Activated gamma-delta T cell treated with anti-CD3 and anti-CD28 coated beads, Interleukin-2, amount 50 U/mL, for 16 hours (primary cell): ENCODE data around the gene TRAPPC12.
A peak's percentile ranks its signal among the peaks of the same experiment; 100 is the strongest.
"Not testable (repeated sequence)": the region's sequence is repeated elsewhere in the genome, so short reads cannot be mapped to it uniquely, and the experiment has no call there.

Experiments
- DNase-seq: peaks from one replicate; pipeline ENCODE4 v3.0.0-alpha.2; 2020; ENCODE audit warnings: low read depth

The TRAPPC12 gene

DNA sequence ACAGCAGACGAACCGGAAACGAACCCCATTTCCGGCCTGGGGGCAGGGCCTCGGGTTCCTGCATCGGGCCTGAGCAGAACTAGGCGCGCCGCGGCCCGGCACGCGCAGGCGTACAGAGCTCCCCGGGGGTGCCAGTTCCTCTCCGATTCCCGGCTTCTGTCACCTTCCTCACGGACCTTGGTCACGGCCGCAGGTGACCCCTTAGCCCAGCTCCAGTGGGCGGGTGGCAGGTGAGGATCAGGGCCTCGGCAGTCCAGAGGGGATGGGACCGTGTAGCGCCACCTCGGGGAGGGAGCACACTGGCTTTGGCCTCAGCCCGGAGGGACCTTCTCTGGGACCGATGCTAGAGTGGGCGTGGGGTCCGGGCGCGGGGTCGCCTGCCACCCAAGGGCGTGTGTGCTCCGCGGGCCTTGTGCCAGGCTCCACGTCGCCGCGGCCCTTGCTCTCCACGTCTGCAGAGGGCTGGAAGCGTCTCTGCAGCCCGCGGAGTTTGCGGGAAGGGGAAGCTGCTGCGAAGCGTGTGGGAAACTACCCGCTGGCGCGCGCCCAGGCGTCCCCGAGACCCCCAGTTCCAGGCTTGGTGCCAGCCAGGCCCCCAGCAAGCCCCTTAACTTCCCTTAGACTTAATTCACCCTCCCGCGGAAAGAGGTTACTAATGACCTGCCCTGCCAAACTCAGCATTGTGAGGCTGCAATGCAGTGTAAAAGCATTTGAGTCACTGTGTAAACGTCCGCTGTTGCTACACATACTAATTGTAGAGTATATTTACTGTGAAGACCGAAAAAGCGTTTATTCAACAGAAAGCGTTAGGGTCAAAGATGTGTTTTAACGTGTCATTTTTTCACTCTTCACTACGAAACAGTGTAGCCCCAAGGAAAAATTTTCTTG is at the start of gene TRAPPC12:
Gene TRAPPC12, plus strand, starts transcription at position 48 of the 888 bp plus-strand sequence. CDS start 7,930 bp downstream, outside the sequence.
- peak; percentile 91 for DNase-seq

DNA sequence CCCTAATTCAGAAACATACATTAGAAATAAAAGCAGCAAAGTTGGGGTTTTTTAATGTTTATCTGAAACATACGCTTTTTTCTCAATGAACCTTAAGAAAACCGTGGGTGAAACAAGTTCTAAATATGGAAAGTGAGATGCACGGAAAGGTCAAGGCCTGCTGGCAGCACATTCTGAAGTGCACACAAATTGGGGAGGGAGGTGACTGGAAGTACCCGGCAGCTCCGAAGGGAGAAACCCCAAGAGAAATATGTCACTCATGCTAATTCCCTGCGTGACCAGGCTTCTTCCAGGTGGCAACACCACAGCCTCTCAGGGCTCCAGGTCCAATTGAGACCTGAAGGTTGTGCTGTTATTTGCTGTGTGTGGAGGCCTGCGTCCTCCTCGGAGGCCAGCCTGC is 47.4 kb upstream of the TRAPPC12 start:
- no peak for DNase-seq

DNA sequence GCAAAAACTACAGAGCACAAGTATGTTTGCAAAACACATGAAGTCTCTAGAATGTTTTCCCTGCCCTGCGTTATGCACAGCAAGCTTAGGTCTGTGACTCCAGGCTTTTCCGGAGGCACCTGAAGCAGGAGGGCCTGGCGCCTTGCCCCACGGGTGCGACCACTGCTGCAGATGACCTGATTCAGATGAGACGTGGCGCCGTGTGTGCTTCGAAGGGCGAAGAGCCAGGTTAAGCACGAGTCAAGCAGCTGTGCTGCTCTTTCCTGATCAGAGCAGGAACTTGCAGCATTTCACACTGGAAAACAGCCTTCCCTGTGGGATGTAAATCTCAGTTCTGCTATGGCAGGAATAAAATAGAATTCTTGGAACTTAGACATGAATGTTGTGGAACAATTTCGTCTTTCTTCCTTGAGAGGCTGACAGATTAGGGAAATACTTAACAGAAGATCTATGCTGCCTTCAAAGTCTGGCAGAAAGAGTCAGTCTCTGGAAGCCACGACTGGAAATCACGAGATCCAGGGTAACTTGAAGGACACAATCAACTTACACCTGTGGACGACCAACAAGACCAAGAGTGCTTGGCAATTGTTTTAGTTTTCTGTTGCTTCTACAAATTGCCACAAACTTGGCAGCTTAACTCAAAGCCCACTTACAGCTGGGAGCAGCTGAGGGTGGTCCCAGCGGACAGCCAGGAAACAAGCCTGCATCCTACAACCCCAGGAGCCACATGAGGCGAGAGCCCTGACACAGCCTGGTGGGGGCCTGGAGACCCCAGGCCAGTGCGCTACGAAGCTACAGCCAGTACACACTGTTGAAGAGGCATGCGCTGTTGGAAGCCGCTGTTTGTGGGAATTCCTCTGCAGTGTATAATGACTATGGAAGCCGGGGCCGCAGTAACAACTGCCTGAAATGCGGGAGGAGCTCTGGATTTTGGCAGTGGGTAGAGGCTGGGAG is 44.8 kb upstream of the TRAPPC12 start:
- no peak for DNase-seq

DNA sequence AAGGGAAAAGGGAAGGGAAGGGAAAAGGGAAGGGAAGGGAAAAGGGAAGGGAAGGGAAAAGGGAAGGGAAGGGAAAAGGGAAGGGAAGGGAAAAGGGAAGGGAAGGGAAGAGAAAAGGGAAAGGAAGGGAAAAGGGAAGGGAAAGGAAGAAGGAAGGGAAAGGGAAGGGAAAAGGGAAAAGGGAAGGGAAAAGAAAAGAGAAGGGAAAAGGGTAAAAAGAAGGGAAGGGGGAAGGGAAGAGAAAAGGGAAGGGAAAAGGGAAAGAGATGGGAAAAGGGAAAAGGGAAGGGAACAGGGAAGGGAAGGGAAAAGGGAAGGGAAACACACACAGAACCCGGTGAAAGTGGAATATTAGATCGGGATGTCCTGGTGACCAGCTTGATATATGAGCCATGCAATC is 42.6 kb upstream of the TRAPPC12 start:
- DNase-seq: no peak

DNA sequence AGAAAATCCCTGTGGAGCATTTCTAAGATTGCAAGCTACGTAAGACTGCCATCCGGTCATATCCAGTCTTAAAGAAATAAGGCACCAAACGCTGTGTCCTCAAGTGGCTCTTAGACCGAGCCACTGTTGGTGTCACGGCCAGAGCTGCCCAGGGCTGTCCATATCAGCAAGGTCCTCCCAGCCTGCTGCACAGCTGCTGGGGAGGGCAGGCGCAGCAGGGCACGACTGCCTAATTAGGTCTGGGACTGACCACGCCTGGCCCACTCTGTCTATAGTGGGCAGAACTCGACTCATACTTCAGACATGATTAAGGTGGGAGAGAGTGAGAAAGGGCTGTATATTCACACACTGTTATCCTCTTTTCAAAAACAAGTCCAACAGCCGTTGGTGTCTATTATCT is 41.2 kb upstream of the TRAPPC12 start:
- DNase-seq: no peak

DNA sequence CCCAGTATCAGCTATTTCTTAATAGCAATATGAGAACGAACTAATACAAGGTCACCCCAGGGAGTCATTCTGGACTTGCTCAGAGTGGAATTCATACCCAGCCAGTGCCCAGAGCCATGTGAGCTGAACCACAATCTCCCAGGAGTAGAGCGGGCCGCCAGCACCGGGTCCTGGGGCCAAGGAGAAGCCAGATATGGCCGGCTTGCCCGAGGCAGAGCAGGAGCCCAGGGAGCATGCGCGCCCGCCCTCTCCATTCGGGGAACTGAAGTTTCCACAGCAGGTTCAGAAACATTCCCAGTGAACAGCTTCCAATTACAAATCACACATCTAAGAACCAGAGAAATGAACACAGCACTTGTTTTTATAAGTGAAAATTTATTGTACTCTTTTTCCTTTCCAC is 39.4 kb upstream of the TRAPPC12 start:
- DNase-seq: no peak

DNA sequence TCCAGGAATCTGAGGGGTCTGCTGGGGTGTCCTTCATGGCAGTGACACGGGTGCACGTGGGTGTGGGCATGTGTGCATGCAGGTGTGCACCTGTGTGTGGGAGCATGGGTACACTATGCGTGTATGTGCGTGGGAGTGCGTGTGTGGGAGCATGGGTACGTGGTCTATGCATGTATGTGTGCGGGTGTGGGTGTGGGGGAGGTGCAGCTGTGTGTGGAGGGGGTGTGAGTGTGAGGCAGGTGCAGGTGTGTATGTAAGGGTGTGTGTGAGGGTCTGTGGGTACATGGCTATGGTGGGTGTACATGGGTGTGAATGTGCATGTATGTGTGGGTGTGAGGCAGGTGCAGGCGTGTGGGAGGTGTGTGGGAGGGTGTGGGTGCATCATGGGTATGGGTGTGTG is 38.2 kb upstream of the TRAPPC12 start:
- no peak for DNase-seq

DNA sequence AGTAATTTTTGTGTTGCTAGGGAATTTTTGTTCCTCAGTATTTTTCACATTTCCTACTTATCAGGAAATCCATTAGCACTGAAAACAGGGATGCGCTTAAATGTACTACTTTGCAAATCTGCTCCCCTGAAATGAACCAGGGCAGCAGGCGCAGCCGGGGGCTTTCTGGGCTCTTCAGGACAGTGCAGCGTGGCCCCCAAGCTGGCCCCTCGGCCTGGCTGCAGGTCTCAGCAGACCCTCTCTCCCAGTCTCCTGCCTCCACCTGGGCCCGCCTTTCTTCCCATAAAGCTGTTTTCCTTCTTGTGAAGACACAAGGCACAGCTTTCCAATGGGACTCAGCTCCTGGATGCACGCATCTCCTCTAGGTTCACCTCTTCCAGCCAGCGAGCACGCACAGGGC is 37.2 kb upstream of the TRAPPC12 start:
- DNase-seq: no peak

DNA sequence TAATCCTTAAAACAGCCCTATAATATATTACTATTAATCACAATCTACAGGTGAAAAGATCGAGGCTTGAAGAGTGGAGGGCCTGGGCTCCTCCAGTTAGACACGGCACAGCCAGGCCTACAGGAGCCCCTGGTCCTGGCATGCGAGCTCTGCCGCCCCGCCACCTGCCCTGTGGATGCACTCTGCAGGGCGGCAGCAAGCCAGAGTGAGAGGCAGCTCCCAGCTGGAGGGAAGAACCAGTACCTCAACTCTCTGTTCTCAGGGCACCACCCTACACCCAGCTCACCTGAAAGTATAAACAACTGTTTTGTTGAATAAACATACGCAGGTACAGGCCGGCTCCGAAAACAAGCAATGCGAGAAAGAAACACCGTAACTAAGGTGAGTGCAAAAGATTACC is 36.5 kb upstream of the TRAPPC12 start:
- no peak for DNase-seq

DNA sequence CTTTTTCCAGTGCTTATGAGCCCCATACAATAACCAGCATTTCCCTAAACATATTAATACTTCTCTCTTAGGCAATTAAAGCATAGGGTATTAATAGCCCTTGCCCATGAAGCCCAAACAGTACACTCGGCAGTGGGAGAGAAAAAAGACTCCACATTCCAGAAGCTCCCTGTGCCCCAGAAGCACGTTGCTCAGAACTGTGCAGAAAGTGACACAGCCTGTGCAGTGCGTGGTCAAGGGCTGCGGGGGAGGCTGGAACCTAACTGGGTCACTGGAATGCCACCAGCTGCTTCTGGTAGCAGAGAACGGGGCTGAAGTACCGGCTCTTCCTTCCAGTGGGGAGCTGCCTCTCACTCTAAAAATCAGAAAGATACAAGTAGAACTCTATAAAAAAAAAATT is 34.6 kb upstream of the TRAPPC12 start:
- no peak for DNase-seq

DNA sequence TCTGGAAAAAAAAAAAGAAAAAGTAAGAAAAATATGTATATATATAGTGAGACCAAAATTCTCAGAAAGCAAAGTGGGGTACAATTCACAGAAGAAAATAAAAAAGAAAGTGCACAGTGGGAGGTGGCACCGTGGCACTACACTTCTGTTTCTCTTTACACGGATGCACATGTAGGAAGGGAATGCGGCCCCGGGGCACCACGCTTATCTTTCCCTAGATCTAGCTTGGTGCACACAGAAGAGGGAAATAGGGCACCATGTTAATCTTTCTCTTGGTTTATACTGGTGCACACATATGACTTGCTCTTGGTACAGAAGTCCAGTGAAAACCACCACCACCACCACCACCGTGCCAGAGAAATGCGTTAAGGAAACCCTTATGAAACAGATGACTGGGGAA is 33.9 kb upstream of the TRAPPC12 start:
- DNase-seq: no peak

DNA sequence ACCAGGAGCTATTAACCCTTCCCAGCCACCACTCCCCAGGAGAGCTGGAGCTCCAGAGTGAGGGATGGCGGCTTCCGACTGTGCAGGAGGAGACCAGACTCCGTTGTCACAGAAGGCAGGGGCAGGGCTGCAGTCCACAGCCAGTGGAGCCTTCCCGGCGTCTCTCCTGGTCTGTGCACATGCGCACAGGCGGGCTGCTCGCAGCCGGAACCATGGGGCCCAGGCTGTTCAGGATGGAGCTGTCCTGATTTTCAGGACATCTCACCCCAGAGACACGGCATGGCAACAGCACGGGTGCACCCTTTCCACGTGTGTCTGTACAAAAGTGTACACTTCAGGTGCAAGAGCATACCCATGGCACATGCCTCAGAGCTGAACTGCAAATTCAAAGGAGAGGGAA is 30.7 kb upstream of the TRAPPC12 start:
- no peak for DNase-seq

DNA sequence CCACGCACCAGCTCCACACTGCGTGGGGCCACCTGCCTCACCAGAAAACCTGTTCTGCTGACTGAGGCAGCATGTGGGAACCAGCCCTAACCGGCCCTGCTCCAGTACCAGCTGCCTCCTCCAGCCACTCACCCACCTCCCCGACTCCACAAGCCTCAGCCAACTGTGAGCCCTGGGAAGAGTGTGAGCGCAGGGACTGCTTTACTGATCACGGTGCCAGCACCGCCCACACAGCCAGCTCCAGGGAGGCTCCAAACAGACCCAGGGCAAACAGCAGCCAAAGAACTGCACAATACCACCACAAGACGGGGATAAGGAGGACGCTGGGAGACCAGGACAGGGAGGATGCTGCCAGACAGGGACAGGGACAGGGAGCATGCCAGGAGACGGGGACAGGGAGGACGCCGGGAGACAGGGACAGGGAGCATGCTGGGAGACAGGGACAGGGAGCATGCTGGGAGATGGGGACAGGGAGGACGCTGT is 30.2 kb upstream of the TRAPPC12 start:
- no peak for DNase-seq

DNA sequence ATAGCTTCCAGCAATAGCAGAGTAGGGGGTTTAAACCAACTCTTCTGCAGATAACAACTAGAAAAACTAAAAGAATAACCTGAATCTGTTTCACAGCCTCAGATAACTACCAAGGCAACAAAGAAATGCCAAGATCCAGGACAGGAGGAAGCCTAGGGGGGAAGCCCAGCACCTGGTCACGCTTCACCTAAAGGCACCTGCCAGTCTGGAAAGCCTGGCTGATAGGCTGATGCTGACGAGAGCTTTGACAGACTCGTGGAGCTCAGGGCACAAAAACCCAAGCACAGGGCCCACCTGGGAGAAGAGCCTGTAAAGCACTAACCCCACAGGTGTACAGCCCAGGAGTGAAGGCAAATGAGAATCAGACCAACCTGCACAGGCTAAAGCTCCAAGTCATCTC is 24.5 kb upstream of the TRAPPC12 start:
- DNase-seq: no peak

DNA sequence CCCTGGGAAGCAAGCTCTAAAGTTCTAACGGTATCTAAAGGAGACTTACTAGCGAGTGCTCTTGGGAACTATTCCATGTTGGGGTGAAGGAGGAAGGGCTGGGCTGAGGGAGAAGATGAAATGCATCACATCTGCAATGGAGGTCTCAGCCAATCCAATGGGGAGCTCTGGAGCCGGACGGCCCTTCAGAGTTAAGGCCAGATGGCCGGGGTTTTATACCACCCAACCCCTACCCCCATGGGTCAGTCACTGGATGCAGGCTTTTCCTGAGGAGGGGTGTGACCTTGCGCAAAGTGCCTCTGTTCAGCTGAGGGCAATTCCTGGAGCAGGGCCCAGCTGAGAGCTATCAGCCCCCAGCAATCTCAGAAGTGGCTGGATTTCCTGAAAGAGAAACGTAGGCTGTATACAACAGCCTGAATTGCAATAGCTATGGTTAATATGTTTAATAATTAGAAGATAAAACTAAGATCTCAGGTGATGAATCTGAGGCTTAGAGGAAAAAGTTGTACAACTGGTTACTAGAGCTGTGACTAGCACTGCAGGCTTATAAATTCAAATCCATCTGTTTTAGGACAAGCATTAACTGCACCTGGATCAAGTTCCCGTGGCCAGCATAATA is 23.4 kb upstream of the TRAPPC12 start:
- DNase-seq: no peak

DNA sequence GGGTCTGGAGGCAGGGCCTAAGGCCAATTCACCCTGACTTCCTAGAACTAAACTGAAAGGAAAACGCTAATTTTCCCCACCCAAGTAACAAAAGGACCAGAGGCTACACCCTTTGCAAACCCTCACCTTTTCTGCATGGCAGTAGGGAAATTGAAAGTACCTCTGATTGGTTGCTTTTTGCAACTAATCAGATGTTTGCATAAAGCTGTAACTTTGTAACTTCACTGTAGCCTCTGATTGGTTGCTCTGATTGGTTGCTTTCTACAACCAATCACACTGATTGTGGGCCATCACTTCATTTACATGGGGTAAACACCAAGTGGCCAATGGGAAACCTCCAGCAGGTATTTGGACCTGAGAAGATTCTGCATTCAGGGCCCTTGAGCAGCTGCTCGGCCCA is 22.7 kb upstream of the TRAPPC12 start:
- DNase-seq: no peak

DNA sequence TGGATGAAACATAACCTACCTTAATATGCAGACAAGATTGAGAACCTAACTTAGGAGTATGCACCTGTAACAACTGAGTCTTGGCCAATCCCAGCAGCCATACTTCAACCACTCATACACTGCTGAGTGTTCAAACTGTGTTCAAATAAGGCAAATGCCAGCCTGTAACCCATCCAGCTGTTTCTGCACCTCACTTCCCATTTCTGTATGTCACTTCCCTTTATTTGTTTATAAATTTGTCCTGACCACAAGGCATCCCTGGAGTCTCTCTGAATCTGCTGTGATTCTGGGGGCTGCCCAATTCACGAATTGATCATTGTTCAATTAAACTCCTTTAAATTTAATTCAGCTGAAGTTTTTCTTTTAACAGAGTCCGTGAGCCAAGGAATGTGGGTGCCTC is 22.0 kb upstream of the TRAPPC12 start:
- DNase-seq: not testable (repeated sequence)

DNA sequence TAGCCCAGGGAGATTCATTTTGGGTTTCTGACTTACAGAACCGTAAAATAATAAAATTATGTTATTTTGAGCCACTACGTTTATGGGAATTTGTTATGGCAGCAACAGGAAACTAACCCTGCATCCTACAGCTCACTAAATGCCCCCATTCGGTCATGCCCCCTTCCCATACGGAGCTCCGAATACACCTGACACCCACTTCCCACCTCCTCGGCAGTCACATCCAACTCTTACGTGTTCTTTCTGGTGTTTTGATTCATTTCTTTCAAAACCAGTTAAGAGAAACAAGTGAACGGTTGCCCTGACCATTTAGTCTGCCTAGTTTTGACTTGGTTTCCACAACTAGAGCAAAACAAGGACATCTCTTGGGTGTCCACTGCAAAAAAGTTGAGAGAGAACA is 21.6 kb upstream of the TRAPPC12 start:
- DNase-seq: no peak

DNA sequence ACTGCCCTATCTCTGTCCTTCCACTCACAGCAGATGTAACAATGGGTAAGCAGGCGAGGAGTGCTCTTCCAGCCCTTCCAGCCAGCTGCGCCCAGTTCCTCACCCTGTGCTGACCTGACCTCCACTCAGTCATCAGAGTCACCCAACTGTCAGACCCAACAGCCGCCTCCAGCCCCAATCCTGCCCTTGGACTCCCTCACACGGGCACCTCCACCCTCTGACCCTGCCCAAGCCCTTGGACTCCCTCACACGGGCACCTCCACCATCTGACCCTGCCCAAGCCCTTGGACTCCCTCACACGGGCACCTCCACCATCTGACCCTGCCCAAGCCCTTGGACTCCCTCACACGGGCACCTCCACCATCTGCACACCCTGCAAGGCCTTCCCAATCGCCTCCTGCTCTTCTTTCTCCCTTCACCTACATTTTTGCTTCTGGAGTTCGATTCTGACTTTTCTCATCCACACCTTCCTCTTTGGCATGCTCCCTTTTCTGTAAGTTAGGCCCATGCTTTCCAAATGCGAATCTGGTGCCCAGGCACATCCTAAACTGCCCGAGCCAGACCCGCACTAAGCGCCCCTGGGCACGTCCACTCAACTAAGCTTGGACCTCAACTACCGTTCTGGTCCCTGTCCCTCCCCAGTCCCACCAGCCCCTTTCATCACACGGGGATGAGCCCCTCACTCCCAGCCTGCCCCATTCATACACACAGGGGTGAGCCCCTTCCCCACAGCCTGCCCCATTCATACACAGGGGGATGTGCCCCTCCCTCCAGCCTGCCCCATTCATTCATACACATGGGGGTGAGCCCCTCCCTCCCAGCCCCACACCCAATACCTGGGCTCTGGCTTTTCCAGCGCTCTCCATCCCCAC is 17.7 kb upstream of the TRAPPC12 start:
- DNase-seq: no peak

DNA sequence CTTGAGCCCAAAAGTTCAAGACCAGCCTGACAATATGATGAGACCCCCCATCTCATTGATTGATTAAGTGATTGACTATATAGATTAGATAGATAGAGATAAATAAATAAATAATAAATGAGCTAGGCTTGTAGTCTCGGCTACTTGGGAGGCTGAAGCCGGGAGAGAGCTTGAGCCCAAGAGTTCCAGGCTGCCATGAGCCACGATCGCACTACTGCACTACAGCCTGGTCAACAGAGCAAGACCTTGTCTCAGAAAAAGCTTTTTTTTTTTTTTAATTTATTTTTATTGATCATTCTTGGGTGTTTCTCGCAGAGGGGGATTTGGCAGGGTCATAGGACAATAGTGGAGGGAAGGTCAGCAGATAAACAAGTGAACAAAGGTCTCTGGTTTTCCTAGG is 14.3 kb upstream of the TRAPPC12 start:
- no peak for DNase-seq

DNA sequence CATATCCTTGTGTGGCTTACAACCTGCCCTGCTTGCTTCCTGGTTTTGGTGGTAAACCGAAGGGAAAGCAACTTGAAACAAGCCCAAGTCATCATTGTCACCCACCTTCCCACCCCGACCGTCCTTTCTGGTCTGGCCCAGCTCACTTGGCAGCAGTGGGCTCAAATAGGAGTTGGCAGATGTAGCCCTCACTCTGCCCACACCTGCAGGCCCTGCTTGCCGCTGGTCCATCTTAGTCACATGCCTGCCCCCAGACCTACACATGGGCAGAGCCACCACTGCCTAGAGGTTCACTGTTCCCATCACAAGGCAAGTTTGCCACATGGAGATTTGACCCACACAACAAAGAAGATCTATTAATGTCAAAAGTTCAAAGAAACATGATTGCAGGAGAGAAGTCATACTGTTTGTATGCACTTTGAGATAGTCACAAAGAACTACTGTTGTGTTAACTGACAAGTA is 11.2 kb upstream of the TRAPPC12 start:
- DNase-seq: no peak
